Effector CD4-positive, alpha-beta T cell (primary cell): ENCODE data around the gene CALR3.
"Not testable (repeated sequence)": the region's sequence is repeated elsewhere in the genome, so short reads cannot be mapped to it uniquely, and the experiment has no call there.

ENCODE experiments used
- DNase-seq: peaks from one replicate; pipeline ENCODE4 v3.0.0-alpha.2; 2020

The CALR3 gene

DNA sequence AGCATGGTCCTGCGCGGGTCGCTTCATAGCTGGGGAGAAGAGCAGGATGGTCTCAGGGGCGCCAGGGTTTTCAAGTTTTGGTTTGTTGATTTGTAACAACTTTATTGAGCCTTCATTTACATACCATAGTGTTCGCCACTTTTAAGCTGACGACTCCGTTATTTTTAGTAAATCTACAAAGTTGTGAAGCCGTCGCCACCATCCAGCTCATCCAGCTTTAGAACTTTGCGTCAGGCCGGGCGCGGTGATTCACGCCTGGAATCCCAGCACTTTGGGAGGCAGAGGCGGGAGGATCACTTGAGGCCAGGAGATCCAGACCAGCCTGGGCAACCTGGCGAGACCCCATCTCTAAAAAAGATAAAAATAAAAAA is 631 bp upstream of the CALR3 start:
- DNase-seq: no peak

DNA sequence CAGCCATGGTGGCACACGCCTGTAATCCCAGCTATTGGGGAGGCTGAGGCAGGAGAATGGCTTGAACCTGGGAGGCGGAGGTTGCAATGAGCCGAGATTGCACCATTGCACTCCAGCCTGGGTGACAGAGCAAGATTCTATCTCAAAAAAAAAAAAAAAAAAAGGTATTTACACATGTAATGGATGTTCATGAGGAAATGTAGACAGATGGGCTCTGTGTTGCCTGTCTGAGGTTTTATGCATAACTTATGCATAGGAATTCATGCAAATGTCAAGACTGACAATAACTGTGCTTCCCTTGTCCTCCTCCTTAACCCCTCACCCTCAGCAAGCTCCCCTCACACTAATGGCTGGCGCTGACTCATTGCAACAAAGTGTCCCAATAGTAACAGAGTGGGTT is 9.5 kb downstream of the CALR3 start:
- DNase-seq: not testable (repeated sequence)

DNA sequence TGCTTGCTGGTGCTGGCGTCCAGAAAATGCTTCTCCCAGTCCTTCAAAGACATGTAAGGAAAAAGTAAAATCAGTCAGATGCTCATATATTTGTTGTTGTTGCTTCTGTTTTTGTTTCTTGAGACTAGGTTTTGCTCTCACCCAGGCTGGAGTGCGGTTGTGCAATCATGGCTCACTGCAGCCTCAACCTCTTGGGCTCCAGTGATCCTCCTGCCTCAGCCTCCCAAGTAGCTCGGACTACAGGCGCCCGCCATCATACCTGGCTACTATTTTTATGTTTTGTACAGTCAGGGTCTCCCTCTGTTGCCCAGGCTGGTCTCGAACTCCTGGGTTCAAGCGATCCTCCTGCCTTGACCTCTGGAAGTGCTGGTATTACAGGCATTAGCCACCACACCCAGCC is 13.2 kb downstream of the CALR3 start:
- no peak for DNase-seq

DNA sequence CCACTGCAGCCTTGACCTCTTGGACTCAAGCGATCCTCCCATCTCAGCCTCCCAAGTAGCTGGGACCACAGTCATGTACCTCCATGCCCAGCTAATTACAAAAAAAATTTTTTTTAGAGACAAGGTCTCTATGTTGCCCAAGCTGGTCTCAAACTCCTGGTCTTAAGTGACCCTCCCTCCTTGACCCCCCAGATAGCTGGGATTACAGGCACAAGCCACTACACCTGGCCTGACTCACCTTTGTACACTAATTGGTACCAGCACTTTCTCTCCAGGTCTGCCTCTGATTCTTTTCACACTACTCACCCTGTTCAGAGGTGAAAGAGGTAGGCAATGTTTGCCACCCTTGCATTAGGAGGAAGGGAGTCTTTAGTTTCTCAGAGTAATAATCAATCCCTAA is 18.7 kb downstream of the CALR3 start:
- no peak for DNase-seq

DNA sequence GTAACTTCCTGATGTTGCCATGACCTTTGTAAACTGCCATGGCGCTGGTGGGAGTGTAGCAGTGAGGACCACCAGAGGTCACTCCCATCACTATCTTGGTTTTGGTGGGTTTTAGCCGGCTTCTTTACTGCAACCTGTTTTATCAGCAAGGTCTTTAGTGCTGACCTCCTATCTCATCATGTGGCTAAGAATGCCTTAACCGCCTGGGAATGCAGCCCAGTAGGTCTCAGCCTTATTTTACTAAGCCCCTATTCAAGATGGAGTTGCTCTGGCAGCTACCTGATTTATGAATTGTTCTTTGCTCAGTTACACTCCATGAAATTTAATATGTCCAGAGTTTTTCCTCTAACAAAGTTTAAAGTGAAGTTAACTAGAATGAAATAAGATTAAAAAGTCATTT is 19.6 kb downstream of the CALR3 start:
- DNase-seq: no peak

DNA sequence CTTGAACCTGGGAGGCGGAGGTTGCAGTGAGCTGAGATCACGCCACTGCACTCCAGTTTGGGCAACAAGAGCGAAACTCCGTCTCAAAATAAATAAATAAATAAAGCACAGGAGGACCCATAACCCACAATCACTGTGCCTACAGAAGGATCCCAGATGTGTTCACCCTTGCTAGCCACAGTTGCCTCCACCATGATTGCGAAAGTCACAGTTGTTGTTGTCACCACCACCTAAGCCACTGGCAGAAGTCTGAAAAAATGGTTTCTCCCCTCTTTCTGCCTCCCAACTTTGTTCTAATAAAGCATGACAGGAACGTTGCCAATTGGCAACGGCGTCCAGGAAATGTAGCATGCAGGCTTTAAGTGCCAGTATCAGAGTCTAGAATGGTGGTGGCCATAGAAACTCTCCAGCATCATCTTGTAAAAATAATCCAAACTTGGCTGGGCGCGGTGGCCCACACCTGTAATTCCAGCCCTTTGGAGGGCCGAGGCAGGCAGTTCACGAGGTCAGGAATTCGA is 22.0 kb downstream of the CALR3 start:
- DNase-seq: no peak

DNA sequence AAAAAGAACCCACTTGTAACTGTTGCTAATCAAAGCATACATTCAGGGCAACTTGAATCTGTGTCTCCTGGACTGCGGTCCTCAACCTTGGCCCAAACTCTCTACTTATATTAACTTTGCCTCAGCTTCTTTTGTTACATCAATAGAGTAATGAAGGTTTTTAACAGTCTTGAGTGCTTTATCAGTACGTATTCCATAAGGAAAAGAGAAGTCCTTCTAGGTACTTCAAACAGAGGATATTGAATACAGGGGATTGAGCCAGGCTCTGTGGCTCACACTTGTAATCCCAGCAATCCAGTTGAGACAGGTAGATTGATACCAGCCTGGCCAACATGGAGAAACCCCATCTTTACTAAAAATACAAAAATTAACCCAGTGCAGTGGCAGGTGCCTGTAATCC is 23.0 kb downstream of the CALR3 start:
- no peak for DNase-seq

DNA sequence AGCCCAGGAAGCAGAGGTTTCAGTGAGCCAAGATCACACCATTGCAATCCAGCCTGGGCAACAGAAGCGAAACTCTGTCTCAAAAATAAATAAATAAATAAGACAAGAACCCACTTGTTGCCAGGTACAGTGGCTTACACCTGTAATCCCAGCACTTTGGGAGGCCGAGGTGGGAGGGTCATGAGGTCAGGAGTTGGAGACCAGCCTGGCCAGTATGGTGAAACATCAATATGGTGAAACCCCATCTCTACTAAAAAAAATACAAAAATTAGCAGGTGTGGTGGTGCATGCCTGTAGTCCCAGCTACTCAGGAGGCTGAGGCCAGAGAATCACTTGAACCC is 23.4 kb downstream of the CALR3 start:
- DNase-seq: not testable (repeated sequence)

DNA sequence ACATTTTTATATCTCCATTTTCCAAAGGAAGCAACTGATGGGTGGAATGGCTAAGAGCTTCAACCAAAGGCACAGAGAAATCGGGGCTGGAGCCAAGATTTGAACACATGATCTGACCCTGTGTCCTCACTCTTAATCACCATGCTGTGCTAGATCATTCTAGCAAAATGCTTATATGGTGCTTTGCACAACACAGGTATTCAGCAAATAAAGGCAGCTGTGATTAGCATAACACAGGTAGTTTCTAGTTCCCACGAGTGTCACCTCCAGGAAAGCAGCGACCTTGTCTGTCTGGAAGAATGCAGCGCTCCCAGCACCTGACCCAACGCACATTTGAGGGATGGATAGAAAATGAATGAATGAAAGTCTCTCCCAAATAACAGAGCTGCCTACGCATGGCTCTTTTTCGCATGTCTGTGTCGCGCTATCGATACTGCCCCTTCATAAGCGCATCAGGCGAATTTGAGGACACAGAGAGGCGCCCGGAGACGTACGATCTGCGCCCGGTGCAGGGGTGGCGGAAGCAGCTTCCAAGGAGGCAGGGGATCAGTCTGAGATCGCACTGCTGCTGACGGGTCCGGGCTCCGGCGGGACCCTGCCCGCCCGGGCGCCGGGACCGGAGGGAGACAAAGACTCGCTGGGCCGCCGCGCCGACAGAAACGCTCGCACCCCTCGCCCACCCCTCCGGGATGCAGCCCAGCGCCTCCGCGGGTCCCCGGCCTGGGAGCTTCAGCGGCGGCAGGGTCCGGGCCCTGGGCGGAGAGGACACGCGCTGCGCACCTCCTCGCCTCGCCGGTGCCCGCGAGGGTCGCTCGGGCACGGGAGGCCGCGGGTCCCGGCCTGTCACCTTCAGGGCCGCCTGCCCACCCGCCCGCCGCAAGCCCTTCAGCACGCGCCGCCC is 24.8 kb downstream of the CALR3 start:
- DNase-seq: no peak

DNA sequence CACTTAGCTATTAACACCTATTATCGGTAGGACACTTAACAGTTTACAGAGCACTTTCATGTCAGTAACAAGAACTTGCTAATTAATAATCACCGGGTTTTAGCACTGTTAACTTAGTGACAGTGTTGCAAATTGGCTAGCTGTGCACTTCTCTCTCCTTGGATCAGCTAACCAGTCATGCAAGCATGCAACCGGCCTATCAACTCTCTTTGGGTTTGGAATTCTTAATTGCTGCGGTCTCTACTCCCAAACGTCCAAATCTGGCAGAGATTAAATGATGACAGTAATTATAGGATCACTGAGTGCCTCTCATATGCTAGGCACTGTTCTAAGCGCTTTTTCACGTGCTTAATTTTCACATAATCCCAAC is 25.4 kb downstream of the CALR3 start:
- no peak for DNase-seq

DNA sequence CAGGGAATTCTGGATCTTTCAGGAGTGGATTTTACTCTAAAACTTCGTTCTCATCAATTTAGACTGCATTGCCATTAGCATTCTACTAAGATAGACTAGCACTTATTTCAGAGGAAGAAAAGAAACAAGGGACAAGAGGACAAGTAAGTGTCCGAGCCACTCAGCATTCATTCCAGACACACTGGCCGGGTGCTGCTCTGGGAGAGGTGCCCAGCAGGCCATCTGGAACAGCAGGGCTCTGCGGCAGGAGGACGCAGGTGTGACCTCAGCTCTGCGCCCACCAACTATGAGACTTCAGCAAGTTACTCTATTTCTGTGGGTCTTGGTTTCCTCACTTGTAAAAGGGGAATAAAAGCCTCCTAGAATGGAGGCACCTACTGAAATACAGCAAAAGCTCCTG is 28.4 kb downstream of the CALR3 start:
- DNase-seq: no peak

DNA sequence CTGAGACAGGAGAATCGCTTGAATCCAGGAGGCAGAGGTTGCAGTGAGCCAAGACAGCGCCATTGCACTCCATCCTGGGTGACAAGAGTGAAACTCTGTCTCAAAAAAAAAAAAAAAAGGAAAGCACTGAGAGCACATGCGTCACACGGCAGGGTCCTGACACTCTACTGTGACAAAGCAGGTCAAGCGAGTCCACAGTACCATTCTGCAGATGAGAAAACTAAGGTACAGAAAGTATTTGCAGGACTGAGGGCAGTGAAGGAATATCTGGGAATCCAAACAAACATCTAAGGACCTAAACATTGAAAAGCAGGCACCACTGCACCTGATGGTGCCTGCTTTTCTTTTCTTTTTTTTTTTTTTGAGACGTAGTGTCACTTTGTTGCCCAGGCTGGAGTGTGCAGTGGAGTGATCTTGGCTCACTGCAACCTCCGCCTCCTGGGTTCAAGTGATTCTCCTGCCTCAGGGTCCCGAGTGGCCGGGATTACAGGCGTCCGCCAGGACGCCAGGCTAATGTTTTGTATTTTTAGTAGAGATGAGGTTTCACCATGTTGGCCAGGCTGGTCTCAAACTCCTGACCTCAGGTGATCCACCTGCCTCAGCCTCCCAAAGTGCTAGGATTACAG is 29.1 kb downstream of the CALR3 start:
- not testable (repeated sequence) for DNase-seq

DNA sequence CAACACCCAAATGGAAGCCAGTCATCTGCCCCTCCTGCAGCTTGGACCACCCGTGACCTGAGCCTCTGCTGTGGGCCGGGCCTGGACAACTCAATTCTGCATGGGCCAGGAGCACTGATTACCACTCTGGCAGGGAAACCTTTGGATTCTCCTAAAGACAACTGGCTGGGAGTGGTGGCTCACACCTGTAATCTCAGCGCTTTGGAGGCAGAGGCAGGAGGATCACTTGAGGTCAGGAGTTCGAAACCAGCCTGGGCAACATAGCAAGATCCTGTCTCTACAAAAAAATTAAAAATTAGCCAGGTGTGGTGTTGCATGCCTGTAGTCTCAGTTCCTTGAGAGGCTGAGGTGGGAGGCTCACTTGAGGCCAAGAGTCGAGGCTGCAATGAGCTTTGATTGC is 30.7 kb downstream of the CALR3 start:
- no peak for DNase-seq

DNA sequence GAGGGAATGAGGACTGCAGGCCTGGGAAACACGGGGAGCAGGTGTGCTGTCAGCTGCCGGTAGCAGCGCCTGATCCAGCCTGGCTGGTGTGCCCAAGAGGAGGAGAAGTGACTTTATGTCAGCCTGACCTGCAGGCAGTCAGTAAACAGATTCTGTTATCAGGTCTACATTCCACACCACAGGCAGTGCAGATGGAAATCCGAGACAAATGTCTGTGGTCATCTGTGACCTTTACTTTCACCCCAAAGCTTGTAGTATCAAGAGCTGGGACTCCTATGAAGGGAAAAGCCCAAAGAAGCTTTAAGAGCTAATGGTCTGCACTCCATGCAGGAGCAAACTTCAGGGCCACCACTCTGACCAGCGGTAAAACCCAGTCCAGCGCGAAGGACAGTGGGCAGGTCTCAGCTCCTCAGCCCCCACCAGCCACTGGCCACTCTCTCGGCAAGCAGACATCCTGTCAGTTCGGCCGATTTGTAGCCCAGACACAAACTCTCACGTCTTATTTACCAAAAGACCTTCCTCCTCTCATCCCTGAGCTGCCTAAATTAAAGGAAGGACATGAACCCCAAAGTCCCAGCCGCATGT is 31.9 kb downstream of the CALR3 start:
- DNase-seq: no peak

DNA sequence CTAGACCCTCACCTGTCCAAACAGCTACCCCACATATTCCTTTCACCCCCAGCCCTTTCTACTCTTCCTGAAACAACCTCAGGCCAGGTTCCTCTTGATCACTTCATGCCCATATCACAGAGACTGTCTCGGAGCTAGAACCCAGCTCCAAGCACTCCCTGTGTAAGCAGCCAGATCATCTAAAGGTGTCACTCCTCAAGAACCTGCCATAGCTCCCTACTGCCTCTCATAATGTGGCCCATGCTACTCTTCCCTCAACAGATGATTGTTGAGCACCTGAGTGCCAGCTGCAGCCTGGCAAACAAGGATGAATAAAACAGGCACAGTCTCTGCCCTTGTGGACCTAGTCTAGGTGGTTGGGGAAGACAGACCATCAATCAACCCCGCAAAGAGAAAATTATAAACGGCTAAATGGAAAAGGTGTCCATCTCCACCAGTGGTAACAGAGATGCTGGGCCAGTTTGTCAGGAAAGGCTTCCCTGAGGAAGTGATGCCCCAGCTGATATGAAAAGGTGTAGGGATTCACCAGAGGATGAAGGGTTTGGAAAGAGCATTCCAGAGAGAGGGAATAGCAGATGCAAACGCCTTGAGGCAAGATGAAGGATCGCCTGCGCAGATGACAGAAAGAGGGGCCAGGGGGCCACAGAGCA is 32.5 kb downstream of the CALR3 start:
- no peak for DNase-seq

DNA sequence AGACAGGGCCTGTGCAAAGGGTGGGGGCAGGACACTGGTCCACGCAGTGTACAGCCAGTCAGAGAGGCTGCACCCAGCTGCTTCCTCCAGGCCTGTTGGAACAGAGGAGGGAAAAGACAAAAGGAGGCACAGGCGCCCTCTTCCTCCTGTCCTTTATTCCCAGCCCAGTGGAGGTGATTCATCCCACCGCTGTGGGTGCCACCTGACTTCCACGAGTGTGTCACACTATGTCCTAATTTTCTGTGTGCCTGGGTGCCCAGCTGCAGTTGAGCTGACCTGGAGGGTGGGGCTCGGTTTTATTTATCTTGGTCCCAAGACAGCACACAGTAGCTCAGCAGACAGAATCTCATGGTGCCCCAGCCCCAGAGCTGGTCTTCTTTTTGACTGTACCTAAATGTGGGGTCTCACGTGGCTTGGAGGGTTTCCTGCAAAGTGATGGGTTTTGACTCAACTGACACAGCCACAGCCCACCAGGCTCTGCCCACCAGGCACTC is 33.2 kb downstream of the CALR3 start:
- no peak for DNase-seq

DNA sequence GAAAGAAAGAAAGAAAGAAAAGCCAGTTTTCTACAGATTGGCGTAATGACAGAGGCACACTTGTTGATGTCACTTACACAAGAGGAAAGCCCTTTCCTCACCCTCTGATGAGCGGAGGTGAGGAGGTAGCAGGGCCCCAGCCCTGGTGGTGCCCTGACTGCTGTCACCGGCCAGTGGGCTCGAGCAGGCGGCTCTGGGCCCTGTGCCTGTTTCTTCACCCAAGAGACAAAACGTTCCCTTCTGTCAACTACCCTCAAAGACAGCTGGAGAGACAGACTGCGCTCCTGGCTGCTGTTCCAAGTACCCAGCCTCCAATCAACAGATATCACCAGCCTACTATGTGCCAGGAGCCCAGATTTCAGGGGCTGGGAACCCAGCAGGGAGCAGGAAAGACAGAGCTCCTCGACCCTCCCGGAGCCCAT is 34.3 kb downstream of the CALR3 start:
- no peak for DNase-seq

DNA sequence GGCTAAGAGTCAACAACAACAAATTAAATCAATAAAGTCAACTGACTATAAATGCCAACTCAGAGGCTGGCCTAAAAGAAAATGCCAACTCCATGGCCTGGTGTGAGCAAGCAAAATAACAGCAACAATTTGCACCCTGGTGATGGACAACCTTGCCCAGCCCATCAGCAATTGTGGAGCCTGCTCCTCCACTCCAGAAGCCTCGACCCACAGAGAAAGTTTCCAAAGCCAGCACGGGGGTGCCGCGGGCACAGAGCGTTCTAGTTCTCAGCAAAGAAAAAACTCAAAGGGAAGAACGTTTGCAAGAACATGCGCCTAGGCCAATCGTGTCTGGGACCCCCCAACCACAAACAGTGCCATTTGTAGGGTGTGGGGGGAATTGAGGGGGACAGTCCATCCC is 35.5 kb downstream of the CALR3 start:
- DNase-seq: no peak

DNA sequence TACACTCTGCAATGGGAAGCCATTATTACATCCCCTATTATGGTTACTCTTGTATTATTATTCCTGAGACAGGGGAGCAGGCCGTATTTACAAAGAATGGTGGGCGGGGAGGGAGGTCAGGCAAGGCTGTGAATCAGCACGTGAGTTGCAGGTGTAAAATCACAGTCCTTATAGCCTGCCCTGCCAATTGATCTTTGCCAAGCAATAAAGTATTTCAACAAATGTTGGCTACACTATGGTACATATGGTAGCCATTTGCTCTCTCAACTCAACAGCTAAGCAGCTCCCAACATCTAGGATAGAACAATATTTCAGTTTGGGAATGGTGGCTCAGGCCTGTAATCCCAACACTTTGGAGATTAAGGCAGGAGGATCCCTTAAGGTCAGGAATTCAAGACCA is 36.3 kb downstream of the CALR3 start:
- DNase-seq: no peak

DNA sequence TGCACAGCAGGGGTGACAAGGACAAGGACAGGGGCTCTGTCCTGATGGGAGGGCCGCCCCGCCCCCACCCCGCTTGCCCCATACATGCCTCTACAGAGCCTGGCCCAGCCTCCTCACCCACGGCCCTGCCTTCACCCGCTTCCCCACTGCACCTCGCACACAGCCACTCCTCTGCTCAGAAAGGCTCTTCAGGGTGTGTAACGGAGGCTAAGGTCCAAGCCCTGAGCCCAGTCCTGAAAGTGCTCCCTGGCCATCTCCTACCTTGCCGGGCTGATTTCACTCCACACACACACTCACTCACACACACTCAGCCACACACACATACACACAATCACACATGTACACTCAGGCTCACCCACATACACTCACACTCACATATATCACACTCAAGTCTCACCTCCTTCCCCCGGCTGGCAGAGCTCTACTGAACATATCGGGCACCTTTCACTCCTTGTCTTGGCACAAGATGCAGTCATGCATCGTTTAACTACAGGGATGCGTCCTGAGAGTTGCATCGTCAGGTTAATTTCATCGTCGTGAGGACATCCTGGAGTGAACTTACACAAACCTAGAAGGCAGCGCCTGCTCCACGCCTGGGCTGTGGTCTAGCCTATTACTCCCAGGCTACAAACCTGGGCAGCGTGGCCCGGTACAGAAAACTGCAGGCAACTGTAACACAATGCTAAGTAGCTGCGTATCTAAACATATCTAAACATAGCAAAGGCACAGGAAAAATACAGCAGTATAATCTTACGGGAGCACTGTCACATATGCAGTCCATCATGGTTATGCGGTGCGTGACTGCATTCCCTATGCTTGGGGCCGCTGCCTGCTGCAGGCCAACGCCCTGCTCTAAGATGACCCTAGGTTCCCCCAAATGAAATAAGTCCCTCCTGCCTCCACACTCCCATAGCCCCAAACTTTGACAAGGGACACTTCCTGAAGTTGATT is 37.3 kb downstream of the CALR3 start:
- no peak for DNase-seq

DNA sequence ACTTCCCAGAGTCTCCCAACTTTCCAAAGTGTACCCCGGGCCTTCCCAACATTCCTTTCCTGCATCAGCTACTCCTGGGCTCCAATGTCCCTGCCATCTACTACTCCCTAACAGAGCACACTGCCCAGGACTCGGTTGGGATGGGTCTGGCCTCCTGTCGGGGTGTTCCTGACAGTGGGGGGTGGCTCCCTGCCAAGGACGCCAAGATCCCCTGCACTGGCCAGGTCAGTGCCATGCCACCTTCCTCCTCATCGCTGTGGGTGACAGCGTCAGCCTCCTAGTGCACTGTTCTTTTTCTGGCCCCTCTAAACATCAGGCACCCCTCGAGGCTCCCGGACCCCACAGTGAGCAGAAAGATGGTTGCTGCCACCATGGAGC is 38.0 kb downstream of the CALR3 start:
- DNase-seq: no peak
